Stimulated activated CD8-positive, alpha-beta memory T cell treated with anti-CD3 and anti-CD28 coated beads, Interleukin-4, amount 100 ng/mL, for 1 hour (primary cell): ENCODE results near the gene FBXL13.
"Not testable (repeated sequence)": the region's sequence is repeated elsewhere in the genome, so short reads cannot be mapped to it uniquely, and the experiment has no call there.

Source experiments
- DNase-seq, 2 donors: peaks; one replicate each; pipeline ENCODE4 v3.0.0-alpha.2; 2020; ENCODE audit warnings: low read depth in 2 of 2, low spot score in 1 of 2

FBXL13 gene

DNA sequence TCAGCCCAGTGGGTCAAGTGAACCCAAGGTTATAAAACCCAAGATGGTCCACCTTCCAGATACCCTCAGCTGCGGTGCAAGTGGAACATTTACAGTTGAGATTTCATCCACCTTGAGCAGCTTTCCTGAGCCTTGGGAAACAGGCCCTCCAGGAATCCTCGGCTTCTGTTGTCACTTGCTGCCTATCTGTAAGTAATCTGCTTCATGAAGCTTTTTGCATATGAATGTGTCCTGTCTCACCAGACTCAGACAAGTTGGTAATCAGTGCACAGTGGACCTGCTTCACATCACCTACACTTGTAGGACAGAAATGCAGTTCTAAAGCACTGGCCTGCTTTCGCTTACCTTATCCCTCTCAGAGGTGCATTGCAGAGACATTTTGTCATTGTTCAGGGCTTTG, 245.5 kb downstream of the FBXL13 start:
- DNase-seq: no peak

DNA sequence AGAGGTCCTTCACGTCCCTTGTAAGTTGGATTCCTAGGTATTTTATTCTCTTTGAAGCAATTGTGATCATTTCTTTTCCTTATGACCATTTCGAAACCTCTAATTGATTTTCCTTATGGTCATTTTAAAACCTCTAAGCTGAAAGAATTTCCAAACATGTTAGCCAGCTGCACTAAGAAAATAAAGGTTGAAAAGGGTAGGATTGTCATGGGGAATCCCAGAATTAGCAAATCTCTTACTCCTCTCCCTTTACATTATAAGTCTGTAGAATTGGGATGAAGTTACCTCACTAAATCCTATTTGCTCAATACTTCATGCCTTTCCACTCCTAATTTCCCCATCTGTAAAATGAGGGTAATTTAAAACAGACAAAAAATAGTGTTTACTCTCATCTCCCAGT, 246.3 kb downstream of the FBXL13 start:
- no peak for DNase-seq

DNA sequence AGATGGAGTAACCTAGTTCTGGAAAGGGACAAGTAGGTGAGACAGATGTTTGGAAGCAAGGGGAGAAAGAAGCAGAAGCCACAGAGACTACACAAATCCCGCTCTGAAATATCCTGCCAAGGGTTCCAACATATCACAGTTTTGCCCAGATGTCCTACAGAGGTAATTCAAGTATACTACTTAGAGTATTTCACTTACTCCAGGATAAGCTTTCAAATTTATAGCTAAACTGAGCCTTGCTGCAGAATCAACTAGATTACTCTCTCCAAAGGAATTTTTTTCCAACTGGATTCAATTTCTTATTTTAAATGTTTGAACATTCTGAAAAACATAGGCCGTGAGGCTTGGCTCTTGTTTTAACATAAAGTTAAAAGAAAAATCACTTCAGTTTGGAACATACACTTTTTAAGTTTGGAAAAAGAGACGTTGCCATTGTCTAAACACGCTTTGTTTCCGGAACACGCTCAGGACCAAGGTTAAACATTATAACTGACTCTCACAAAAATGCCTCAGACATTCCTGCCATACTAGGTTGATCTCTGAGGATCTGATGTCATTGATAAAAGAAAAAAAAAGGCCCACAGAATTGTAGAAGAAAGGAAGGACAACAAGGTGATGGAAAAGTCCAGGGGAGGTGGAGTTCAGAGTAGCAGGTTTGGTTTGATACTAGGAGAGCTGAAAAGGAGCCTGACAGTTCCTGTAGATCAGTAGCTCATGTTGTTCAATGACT, 251.0 kb downstream of the FBXL13 start:
- no peak for DNase-seq

DNA sequence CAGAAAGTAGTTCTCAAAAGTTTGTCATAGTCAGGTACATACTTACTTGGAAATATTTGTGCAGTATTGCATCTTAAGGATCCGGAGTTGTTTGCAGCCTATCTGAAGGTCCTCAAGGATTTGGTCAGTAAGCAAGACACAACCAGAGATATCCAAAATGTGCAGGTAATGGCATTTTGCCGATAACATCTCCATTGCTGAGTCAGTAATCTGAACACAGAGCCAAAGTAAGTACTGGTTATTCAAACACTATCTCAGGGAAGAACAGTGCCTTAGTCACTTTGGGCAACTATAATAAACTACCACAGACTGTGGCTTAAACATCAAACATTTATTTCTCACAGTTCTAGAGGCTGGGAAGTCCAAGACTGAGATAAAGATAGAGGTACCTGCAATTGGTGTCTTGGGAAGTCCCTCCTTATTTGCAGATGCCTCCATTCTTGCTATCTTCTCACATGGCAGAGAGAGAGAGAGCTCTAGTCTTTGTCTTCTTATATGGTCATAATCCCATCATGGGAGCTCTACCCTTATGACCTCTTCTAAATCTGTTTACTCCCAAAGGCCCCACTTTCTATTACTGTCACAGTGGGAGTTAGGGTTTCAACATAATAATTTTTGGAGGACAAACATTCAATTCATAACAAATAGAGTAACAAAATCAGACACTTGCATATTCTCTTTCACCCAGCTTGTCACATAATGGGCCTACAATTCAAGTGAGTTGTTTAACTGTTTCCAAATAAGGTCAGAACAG, 252.4 kb downstream of the FBXL13 start:
- DNase-seq: no peak

DNA sequence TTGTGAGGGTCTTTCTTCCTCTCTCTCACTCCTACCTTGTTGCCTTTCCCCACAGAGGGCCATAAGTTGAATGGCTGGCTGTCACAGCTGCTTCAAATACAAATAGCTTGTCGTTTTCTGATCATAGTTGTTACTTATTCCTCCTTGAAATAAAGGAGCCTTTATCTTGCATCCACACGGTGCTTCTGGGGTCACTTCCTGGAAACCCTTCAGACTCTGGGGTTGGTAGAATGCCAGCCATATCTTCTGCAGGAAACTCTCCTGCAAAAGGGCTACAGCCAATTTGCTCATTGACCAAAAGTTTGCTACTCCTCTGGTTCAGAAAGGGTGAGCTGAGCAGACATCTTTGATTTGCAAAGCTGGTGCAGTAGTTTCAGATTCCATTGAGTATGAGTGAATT, 255.4 kb downstream of the FBXL13 start:
- no peak for DNase-seq

DNA sequence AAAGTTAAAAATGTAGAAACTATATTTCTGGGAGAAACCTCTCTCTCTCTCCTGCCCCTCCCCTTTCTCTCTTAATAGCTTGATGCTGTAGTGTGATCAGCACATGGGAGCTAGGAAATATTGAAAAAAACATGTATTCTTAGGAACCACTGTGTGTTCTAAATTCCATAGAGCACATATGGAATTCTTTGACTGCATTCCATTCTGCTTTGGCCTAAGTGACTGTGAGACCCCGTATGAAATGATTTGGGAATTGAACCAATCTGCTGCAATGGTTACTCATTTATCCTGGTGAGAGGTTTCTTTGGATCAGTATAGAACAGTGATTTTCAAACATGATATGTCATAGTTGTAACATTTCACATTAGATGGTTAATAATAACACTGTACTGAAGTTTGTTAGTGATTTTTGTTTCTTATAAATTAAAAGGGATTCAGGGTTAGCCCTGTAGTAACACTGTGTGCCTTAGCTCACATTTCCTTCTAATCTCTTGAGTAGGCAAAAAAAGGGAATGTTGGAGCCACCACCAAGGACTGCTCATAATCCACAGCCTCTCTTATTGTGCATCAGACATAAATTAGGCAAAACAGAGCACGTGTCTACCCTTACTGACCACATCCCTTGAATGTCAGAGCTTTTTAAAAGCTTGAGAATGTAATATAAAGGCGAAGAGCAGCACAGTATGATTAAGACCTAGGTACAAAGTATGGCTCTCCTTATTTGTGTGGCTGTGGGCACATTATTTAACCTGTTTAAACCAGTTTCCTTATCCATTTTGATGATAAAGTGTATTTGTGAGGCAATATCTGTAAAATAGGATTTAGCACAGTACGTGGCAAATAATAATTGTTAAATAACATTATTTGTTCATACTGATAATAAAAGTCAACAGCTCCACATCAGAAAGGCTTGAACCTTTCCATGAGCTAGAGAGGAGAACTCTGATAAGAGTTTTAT, 256.7 kb downstream of the FBXL13 start:
- no peak for DNase-seq

DNA sequence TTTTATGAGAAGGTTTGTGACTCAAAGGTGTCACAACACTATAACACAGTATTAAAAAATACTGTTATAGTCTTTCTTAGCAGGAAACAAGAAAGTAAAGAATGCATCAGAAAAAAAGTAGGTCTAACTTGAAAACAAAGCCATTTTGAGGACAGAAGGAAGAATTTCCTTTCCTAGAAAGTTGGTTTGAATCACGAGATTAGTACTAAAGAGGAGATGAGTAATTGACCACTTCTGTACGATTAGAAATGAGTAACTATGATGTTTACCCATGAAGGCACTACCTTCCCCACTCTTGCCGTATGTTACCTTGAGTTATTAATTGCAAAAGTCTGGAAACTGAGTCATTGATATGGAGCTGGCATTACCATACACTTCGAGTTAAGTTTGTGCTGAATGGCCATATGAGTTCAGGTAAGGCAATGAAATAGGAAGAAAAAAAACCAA, 260.5 kb downstream of the FBXL13 start:
- DNase-seq: no peak

DNA sequence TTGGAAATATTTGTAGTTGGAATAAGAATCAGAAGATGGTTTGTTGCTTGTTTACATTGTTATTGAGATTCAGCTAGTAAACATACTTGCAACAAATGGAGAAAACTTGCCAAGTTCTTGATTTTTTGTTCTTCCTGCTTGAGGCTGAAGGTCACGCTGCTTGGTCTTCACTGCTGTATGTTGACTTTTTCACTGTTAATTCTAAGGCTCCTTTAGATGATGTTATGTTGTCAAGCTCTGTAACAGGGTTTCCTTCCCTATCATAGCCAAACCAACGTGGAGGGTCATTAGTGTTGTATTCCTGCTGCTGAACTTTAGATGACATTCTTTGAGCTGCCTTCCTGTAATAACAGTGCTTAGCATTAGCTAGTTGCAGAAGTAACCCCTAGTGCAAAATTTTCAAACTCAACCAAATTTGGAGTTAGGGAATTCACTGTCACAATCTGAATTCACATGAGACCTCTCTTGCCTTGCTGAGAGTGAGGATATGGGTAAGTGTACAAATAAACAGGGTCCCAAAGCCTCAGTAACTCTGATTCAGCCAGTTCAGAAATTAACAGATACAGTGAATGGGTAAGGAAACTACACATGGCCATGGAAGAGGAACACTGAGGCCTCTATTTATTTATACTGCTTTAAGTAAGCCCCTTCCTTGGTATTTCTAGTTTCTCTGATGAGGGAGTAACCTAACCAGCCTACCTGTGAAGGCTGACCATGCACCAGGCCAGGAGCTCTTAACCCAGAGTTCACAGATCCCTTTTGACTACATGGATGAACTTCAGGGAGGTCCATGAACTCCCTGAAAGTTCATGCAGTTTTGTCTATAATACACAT, 261.2 kb downstream of the FBXL13 start:
- no peak for DNase-seq

DNA sequence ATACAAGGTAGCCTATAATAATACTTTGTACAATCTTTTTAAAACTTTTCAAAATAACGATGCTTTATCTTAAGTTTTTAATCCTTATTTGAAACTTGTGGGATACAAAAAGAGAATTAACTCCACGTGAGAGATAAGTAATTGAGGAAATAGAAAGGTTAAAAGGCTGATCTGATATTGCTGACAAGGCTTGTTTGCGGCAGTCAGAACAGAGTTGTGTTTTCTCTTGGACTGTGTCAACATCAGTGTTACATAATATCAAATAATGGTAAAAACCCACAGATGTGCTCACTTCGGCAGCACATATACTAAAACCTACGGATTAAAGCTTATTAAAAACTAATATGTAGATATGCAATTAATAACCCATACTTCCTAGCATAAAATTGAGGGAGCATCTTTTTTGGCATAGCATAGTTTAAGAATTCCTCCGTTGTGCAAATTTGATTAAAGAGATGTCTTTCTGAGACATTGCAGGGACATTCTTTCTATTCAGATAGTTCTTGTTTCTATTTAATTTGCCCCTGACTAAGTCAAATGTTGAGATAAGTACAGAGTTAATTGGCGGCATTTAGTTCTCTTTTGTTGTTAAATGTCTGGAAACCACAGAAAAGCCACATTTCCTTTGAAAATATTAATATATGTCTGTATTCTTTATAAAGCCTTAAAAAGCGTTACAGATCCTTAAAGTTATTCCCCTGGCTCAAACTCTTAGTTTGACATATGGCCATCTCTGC, 262.5 kb downstream of the FBXL13 start:
- DNase-seq: no peak

DNA sequence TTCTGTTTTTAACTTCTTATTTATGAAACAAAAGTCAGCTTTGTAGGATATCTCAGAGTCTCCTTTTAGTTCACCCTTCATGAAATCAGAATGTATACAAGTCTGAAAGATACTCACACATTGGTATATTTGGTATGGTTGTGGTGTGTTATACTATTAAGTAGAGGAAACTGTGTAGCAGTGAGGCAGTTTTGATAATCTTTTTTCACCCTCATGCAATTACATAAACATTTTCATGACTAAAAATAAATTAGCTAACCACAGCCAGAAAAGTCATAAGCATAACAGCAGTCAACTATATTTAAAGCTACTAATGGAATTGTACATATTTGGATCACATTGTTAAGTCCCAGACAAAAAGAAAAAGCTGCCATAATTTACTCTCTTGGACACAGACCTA, 263.7 kb downstream of the FBXL13 start:
- DNase-seq: no peak

DNA sequence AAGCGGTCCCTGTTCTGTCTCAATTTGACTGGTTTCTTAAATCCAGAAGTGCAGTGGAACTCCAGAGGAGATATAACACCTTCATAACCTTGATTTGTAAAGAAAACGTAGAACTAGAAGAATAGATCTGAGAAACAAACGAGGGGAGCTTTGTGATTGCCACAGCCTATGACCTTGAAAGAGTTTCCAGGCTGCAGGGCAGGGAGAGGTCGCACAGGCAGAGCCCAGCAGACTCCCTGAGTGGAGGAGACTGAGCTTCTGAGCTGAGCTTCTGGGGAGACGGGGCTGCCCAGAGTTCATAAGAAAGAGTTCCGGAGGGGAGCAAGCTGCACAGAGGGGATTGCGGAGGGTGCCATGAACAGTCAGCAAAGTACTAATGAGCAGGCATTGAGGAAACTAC, 268.0 kb downstream of the FBXL13 start:
- DNase-seq: no peak

DNA sequence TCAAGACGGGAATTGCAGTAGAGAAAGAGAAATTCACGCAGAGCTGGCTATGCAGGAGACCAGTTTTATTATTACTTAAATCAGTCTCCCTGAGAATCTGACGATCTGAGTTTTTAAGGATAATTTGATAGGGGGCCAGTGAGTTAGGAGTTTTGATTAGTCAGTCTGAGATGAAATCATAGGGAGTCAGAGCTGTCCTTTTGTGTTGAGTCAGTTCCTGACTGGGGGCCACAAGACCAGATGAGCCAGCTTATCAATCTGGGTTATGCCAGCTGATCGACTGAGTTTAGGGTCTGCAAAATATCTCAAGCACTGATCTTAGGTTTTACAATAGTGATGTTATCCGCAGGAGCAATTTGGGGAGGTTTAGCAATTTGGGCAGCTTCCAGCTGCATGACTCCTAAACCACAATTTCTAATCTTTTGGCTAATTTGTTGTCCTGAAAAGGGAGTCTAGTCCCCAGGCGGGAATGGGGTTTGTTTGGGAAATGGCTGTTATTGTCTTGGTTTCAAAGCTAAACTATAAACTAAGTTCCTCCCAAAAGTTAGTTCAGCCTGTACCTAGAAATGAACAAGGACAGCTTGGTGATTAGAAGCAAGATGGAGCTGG, 278.5 kb downstream of the FBXL13 start:
- not testable (repeated sequence) for DNase-seq

DNA sequence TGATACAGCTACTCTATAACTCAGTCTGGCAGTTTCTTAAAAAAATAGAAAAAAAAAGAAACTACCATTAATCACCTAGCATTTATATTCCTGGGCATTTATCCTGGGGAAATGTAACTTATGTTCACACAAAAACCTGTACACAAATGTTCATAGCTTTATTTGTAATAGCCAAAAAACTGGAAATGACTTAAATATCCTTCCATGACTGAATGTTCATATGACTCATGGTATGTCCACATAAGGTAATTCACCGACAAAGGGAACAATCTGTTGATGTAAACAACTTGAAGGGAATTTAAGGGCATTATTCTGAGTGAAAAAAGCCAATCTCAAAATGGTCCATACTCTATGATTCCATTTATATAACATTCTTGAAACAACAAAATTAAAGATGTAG, 280.0 kb downstream of the FBXL13 start:
- DNase-seq: not testable (repeated sequence)

DNA sequence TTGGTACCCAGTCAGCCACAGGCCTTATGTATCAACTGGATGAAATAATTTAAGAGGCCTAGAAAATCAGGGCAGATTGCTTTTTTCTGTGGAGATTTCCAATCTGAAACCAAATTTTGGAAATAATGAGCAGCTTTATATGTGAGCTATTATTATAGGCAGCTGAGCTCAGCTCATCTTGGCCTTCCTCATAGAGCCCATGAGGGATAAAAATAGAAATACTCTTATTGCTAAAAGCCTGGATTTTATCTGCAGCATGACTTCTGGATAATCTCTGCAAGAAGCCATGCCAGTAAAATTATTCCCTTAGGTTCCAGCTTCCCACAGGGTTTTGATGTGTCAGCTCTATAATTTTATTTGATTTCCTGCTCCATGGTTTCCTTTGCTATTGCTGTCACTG, 282.8 kb downstream of the FBXL13 start:
- DNase-seq: not testable (repeated sequence)

DNA sequence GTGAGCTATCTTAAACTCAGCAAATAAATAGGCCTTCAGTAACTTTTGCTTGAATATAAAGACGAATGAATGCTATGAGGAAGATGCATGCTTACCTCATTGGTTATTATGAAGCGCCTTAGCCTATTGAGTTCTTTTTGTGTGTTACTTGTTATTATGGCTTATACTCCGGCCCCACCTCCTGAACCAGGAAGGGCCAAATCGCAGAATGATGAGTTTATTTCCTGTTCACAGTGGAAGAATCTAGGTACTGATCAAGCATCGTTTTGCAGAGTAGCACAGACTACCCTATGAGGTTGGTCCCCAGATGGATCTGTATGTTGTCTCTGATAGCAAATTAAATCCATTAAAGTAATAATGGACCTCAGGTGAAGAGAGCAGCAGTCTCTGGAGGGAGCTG, 283.2 kb downstream of the FBXL13 start:
- not testable (repeated sequence) for DNase-seq

DNA sequence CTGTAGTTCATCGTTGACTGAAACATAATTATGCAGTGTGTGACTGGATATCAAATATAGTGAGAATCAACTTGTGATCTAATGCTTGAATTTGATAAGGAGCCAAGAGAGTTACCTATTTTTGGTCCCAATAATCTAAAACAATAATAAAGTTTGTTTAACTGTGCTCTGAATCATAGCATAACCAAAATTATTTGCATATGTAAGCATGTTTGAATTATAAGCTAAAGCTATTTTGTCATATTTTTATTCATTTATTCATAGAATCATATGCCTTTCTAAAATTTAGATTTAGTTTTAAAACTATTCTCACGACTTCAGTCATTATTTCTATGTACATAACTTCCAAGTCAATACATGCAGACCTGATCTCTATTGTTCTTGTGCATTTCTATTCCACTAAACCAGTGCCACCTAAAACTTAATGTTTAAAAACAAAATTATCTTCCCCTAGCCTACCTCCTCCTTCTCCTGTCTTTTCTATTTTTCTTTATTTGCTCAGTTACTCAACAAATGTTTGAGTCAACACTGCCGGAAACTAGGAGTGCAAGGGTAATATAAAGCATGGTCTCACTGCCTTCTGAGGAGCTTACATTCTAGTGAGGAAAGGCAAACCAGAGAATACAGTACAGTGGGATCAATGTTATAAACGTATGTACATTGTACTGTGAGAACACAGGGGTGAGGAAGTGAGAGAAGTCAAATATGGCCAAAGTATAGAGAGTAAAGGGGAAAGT, 284.1 kb downstream of the FBXL13 start:
- not testable (repeated sequence) for DNase-seq

DNA sequence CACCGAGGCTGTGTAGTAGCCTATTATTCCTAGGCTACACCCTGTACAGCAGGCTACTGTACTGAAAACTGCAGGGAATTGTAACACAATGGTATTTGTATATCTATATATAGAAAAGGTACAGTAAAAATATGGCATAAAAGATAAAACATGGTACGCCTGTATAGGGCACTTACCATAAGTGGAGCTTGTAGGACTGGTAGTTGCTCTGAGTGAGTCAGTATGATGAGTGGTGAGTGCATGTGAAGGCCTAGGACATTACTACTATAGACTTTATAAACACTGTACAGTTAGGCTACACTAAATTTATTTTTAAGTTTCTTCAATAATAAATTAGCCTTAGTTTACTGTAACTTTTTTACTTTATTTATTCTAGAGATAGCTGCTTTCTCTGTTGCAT, 285.8 kb downstream of the FBXL13 start:
- not testable (repeated sequence) for DNase-seq

DNA sequence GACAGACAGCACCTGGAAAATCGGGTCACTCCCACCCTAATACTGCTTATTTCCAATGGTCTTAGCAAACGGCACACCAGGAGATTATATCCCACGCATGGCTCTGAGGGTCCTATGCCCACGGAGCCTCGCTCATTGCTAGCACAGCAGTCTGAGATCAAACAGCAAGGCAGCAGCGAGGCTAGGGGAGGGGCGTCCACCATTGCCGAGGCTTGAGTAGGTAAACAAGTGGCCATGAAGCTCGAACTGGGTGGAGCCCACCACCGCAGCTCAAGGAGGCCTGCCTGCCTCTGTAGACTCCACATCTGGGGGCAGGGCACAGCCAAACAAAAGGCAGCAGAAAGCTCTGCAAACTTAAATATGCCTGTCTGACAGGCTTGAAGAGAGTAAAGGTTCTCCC, 293.7 kb downstream of the FBXL13 start:
- not testable (repeated sequence) for DNase-seq

DNA sequence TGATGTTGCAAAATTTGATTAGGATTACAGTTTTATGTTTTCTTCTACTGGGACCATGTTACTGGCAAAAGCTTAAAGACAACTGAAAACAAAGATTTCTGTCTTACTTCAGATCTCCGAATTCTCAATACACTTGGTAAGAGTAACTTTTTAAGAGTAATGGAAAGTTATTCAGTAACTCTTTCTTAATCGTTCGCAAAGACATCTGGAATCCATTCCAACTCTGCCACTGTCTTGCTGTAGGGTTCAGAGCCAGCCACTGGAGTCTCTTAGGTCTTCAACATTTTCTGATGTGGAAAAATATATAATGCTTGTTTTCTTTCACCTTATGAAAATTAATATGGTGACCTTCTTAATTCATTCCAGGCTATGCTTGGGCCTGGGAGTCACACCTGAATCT, 295.9 kb downstream of the FBXL13 start:
- not testable (repeated sequence) for DNase-seq
